WTC11 (cell line): ENCODE results near the gene TNFRSF13B. TPM values are rescaled to one million over a fixed set of nuclear protein-coding genes. Genes with fewer than 3 reads are reported as not detected.

Experiments
- ATAC-seq: fragments of 200-7000 bp; cut with Tn5 transposase; 2 replicates; pipeline ENCODE4 v1.10.0; 2021; ENCODE audit warnings: mild to moderate bottlenecking, moderate library complexity
- CTCF ChIA-PET: fragments of 300-600 bp; sonication (Branson Sonifier 250); formaldehyde crosslinking; loops from one replicate; lab custom pipeline; 2021; ENCODE audit warnings: antibody characterized with exemption; lab: Charles Lee
- POLR2A ChIA-PET: fragments of 350-600 bp; sonication (Branson Sonifier 250); formaldehyde crosslinking; loops from one replicate; lab custom pipeline; 2021; ENCODE audit warnings: antibody characterized with exemption; lab: Charles Lee
- DNase-seq: peaks from one replicate; pipeline ENCODE4 v3.0.0; 2021; ENCODE audit warnings: low spot score
- H3K27ac Mint-ChIP-seq: 2 replicates; pipeline ENCODE4 v1.8.0; 2021; ENCODE audit warnings: mixed read lengths
- H3K27me3 Mint-ChIP-seq: 2 replicates; pipeline ENCODE4 v1.8.0; 2021; ENCODE audit warnings: low read depth, mild to moderate bottlenecking, moderate library complexity, mixed read lengths
- H3K36me3 Mint-ChIP-seq: 2 replicates; pipeline ENCODE4 v1.8.0; 2021; ENCODE audit warnings: mixed read lengths
- H3K4me1 Mint-ChIP-seq: 2 replicates; pipeline ENCODE4 v1.8.0; 2022; ENCODE audit warnings: mixed read lengths
- H3K4me3 Mint-ChIP-seq: 2 replicates; pipeline ENCODE4 v1.8.0; 2021; ENCODE audit warnings: mild to moderate bottlenecking, moderate library complexity, mixed read lengths
- H3K9me3 Mint-ChIP-seq: 2 replicates; pipeline ENCODE4 v1.8.0; 2021; ENCODE audit warnings: mixed read lengths
- ARID4B ChIP-seq: sonication (generic); formaldehyde crosslinking; IDR thresholded peaks from 2 replicates; pipeline ENCODE4 v1.8.0; 2023; ENCODE audit warnings: missing genetic modification reagents, mild to moderate bottlenecking, borderline replicate concordance
- CDX4 ChIP-seq: fragments of 250-450 bp; sonication (Bioruptor Pico); IDR thresholded peaks from 2 replicates; pipeline ENCODE4 v1.9.0; 2021; ENCODE audit warnings: moderate library complexity, mild to moderate bottlenecking, inconsistent platforms, borderline replicate concordance
- CREB1 ChIP-seq: sonication (generic); formaldehyde crosslinking; IDR thresholded peaks from 2 replicates; pipeline ENCODE4 v1.8.0; 2023; ENCODE audit warnings: mild to moderate bottlenecking, missing genetic modification reagents
- E2F1 ChIP-seq: sonication (generic); formaldehyde crosslinking; IDR thresholded peaks from 2 replicates; pipeline ENCODE4 v1.8.0; 2022; ENCODE audit warnings: mild to moderate bottlenecking, missing genetic modification reagents
- EMX1 ChIP-seq: fragments of 250-450 bp; sonication (Bioruptor Pico); IDR thresholded peaks from 2 replicates; pipeline ENCODE4 v1.8.0; 2021; ENCODE audit warnings: mild to moderate bottlenecking
- ESRRA ChIP-seq: sonication (generic); formaldehyde crosslinking; IDR thresholded peaks from 2 replicates; pipeline ENCODE4 v1.8.1; 2022; ENCODE audit warnings: mild to moderate bottlenecking, missing genetic modification reagents, borderline replicate concordance
- FOXP1 ChIP-seq: sonication (generic); formaldehyde crosslinking; IDR thresholded peaks from 2 replicates; pipeline ENCODE4 v1.8.0; 2022; ENCODE audit warnings: missing genetic modification reagents, mild to moderate bottlenecking, moderate library complexity, borderline replicate concordance
- HMGA2 ChIP-seq: fragments of 250-450 bp; sonication (Bioruptor Pico); IDR thresholded peaks from 2 replicates; pipeline ENCODE4 v1.4.0; 2021; ENCODE audit warnings: mild to moderate bottlenecking, moderate library complexity
- MYBL2 ChIP-seq: sonication (generic); formaldehyde crosslinking; IDR thresholded peaks from 2 replicates; pipeline ENCODE4 v1.8.1; 2023; ENCODE audit warnings: mild to moderate bottlenecking, moderate library complexity, missing genetic modification reagents
- NFATC4 ChIP-seq: fragments of 250-450 bp; sonication (Bioruptor Pico); IDR thresholded peaks from 2 replicates; pipeline ENCODE4 v1.9.0; 2021; ENCODE audit warnings: mild to moderate bottlenecking
- NR2C2 ChIP-seq: sonication (generic); formaldehyde crosslinking; IDR thresholded peaks from 2 replicates; pipeline ENCODE4 v1.8.0; 2022; ENCODE audit warnings: mild to moderate bottlenecking, missing genetic modification reagents
- SMAD3 ChIP-seq: sonication (generic); formaldehyde crosslinking; IDR thresholded peaks from 2 replicates; pipeline ENCODE4 v1.8.0; 2022; ENCODE audit warnings: missing genetic modification reagents, mild to moderate bottlenecking, borderline replicate concordance
- SMAD4 ChIP-seq: sonication (generic); formaldehyde crosslinking; IDR thresholded peaks from 2 replicates; pipeline ENCODE4 v1.8.0; 2022; ENCODE audit warnings: mild to moderate bottlenecking, missing genetic modification reagents
- SP1 ChIP-seq: sonication (generic); formaldehyde crosslinking; conservative IDR thresholded peaks from 2 replicates; pipeline ENCODE4 v1.8.1; 2022; ENCODE audit warnings: missing genetic modification reagents
- STAT6 ChIP-seq: sonication (generic); formaldehyde crosslinking; conservative IDR thresholded peaks from 2 replicates; pipeline ENCODE4 v1.8.1; 2023; ENCODE audit warnings: mild to moderate bottlenecking, low read depth, missing genetic modification reagents, moderate library complexity
- USF2 ChIP-seq: sonication (generic); formaldehyde crosslinking; IDR thresholded peaks from 2 replicates; pipeline ENCODE4 v1.8.1; 2023; ENCODE audit warnings: mild to moderate bottlenecking, missing genetic modification reagents, moderate library complexity
- ZBTB43 ChIP-seq: sonication (generic); formaldehyde crosslinking; IDR thresholded peaks from 2 replicates; pipeline ENCODE4 v1.8.1; 2023; ENCODE audit warnings: mild to moderate bottlenecking, missing genetic modification reagents
- ZNF138 ChIP-seq: sonication (generic); formaldehyde crosslinking; conservative IDR thresholded peaks from 2 replicates; pipeline ENCODE4 v1.8.1; 2022; ENCODE audit warnings: mild to moderate bottlenecking, moderate library complexity, missing genetic modification reagents
- ZNF232 ChIP-seq: sonication (generic); formaldehyde crosslinking; IDR thresholded peaks from 2 replicates; pipeline ENCODE4 v1.8.0; 2022; ENCODE audit warnings: mild to moderate bottlenecking, missing genetic modification reagents
- ZNF263 ChIP-seq: sonication (generic); formaldehyde crosslinking; IDR thresholded peaks from 2 replicates; pipeline ENCODE4 v1.8.1; 2022; ENCODE audit warnings: low read depth, mild to moderate bottlenecking, moderate library complexity, missing genetic modification reagents
- ZNF281 ChIP-seq: sonication (generic); formaldehyde crosslinking; IDR thresholded peaks from 2 replicates; pipeline ENCODE4 v1.8.0; 2023; ENCODE audit warnings: mild to moderate bottlenecking, missing genetic modification reagents
- total RNA-seq: library from RNA; stranded (reverse); gene quantifications from 3 replicates; pipeline ENCODE4 v1.2.3, GENCODE V29; 2021

The TNFRSF13B gene
- total RNA-seq, 1 experiment from 2014 or later: not detected

- H3K4me3 Mint-ChIP-seq: no peak overlapping the region
- H3K4me1 Mint-ChIP-seq: peaks cover 8% of the 10 kb centered on the region
- ChIA-PET CTCF (no interaction called here), POLR2A (no interaction called here)
- H3K27ac Mint-ChIP-seq: peak overlapping the region; percentile 26; the same call in 1 of the 2 replicates
- peaks cover 6% of the 10 kb centered on the region for H3K9me3 Mint-ChIP-seq
- DNase-seq (no peak), ATAC-seq (no peak)
- peaks cover 2% of the 10 kb centered on the region; the same call in 1 of the 2 replicates for H3K27me3 Mint-ChIP-seq
- no peaks in the 10 kb centered on the region for H3K36me3 Mint-ChIP-seq
- TF ChIP-seq ARID4B (CRISPR knock-in tag): no peak
- TF ChIP-seq, all 79 proteins: peak for 0
Measured at GRCh38 chr17:17019891-17020456, 48.1 kb upstream of the TNFRSF13B start.

GRCh38 chr17:17019430-17019762 lies 47.5 kb upstream of the TNFRSF13B start:
- ATAC-seq: no peak
- H3K36me3 Mint-ChIP-seq: no peaks in the 10 kb centered on the region
- no peak overlapping the region for H3K27ac Mint-ChIP-seq
- TF ChIP-seq NR2C2: no peak
- no peak for TF ChIP-seq FOXP1 (CRISPR knock-in tag)
- no peak for TF ChIP-seq SMAD3 (CRISPR knock-in tag)
- no peak for TF ChIP-seq ZNF281 (CRISPR knock-in tag)
- TF ChIP-seq ZNF138 (CRISPR knock-in tag): no peak
- no peak for TF ChIP-seq CDX4 (CRISPR knock-in tag)
- no peak for TF ChIP-seq MYBL2 (CRISPR knock-in tag)
- TF ChIP-seq E2F1: no peak
- TF ChIP-seq ZNF263 (CRISPR knock-in tag): no peak
- no peak for TF ChIP-seq ZNF232 (CRISPR knock-in tag)
- no peak for TF ChIP-seq ESRRA
- TF ChIP-seq SMAD4: no peak
- no peak for TF ChIP-seq SP1 (CRISPR knock-in tag)
- TF ChIP-seq ZBTB43 (CRISPR knock-in tag): no peak
- no peak for TF ChIP-seq HMGA2 (CRISPR knock-in tag)
- no peak for TF ChIP-seq CREB1 (CRISPR knock-in tag)
- no peak for TF ChIP-seq NFATC4 (CRISPR knock-in tag)
- TF ChIP-seq STAT6 (CRISPR knock-in tag): no peak
- no peak for TF ChIP-seq EMX1 (CRISPR knock-in tag)
- TF ChIP-seq USF2: no peak
- H3K27me3 Mint-ChIP-seq: peaks cover 2% of the 10 kb centered on the region; the same call in 1 of the 2 replicates
- no peak overlapping the region for H3K4me3 Mint-ChIP-seq
- ChIA-PET CTCF (no interaction called here), POLR2A (no interaction called here)
- peaks cover 8% of the 10 kb centered on the region for H3K4me1 Mint-ChIP-seq
- H3K9me3 Mint-ChIP-seq: peaks cover 6% of the 10 kb centered on the region
- no peak for DNase-seq
